GM23338 (cell line): ENCODE data around the gene ESPNL. TPM values are rescaled to one million over a fixed set of nuclear protein-coding genes. Genes with fewer than 3 reads are reported as not detected.

Experiments used
- ATAC-seq: fragments of 200-7000 bp; cut with Tn5 transposase; 3 replicates; pipeline ENCODE4 v1.9.1; 2020
- DNase-seq: peaks from one replicate; pipeline ENCODE4 v3.0.0-alpha.2; 2015; ENCODE audit warnings: low spot score
- H2AFZ ChIP-seq: fragments of 200-600 bp; sonication (generic); 2 replicates; pipeline ENCODE4 v1.8.0; 2016; ENCODE audit warnings: antibody characterized with exemption, mild to moderate bottlenecking, moderate library complexity
- H3F3A ChIP-seq: fragments of 200-600 bp; sonication (generic); replicated peaks from 2 replicates; pipeline ENCODE4 v1.8.0; 2017; ENCODE audit warnings: antibody characterized with exemption, mixed run types, low read depth
- H3K27ac ChIP-seq: fragments of 200-600 bp; sonication (generic); 2 replicates; pipeline ENCODE4 v1.6.1; 2016; ENCODE audit warnings: low read depth
- H3K27me3 ChIP-seq: fragments of 200-600 bp; sonication (generic); 2 replicates; pipeline ENCODE4 v1.8.0; 2016; ENCODE audit warnings: mild to moderate bottlenecking, mixed run types, moderate library complexity; ENCODE audit not compliant: insufficient read depth
- H3K36me3 ChIP-seq: fragments of 200-600 bp; sonication (generic); 2 replicates; pipeline ENCODE4 v1.8.0; 2016; ENCODE audit warnings: mild to moderate bottlenecking; ENCODE audit not compliant: insufficient read depth
- H3K4me1 ChIP-seq: fragments of 200-600 bp; sonication (generic); 2 replicates; pipeline ENCODE4 v1.8.0; 2016; ENCODE audit warnings: mild to moderate bottlenecking, moderate library complexity; ENCODE audit not compliant: insufficient read depth
- H3K4me2 ChIP-seq: fragments of 200-600 bp; sonication (generic); 2 replicates; pipeline ENCODE4 v1.7.1; 2017; ENCODE audit warnings: mixed run types
- H3K4me3 ChIP-seq: fragments of 200-600 bp; sonication (generic); 2 replicates; pipeline ENCODE4 v1.6.1; 2016; ENCODE audit warnings: mixed run types
- H3K79me2 ChIP-seq: fragments of 200-600 bp; sonication (generic); replicated peaks from 2 replicates; pipeline ENCODE4 v1.8.0; 2017; ENCODE audit warnings: mild to moderate bottlenecking; ENCODE audit not compliant: insufficient read depth
- H3K9me2 ChIP-seq: fragments of 200-600 bp; sonication (generic); 2 replicates; pipeline ENCODE4 v1.8.0; 2017; ENCODE audit not compliant: insufficient read depth
- H4K20me1 ChIP-seq: fragments of 200-600 bp; sonication (generic); replicated peaks from 2 replicates; pipeline ENCODE4 v1.8.0; 2017; ENCODE audit warnings: mild to moderate bottlenecking; ENCODE audit not compliant: insufficient read depth
- H3K27ac Mint-ChIP-seq: 2 replicates; pipeline ENCODE4 v1.8.0; 2020; ENCODE audit warnings: inconsistent platforms, mild to moderate bottlenecking, moderate library complexity, mixed read lengths
- H3K27me3 Mint-ChIP-seq: 3 replicates; pipeline ENCODE4 v1.8.0; 2022; ENCODE audit warnings: low read depth, mild to moderate bottlenecking, moderate library complexity, mixed read lengths, inconsistent platforms; ENCODE audit not compliant: insufficient read depth, poor library complexity
- H3K36me3 Mint-ChIP-seq: 3 replicates; pipeline ENCODE4 v1.8.0; 2021; ENCODE audit warnings: low read depth, mild to moderate bottlenecking, inconsistent platforms, moderate library complexity, mixed read lengths
- H3K4me1 Mint-ChIP-seq: 3 replicates; pipeline ENCODE4 v1.8.0; 2020; ENCODE audit warnings: mild to moderate bottlenecking, inconsistent platforms, mixed read lengths
- H3K4me3 Mint-ChIP-seq: 3 replicates; pipeline ENCODE4 v1.8.0; 2021; ENCODE audit warnings: moderate library complexity, mild to moderate bottlenecking, inconsistent platforms, mixed read lengths
- H3K9me3 Mint-ChIP-seq: 3 replicates; pipeline ENCODE4 v1.8.0; 2020; ENCODE audit warnings: moderate library complexity, mild to moderate bottlenecking, inconsistent platforms, mixed read lengths
- CREB1 ChIP-seq: fragments of 250-450 bp; sonication (Bioruptor Pico); IDR thresholded peaks from 2 replicates; pipeline ENCODE4 v1.5.0; 2020; ENCODE audit warnings: low read depth, mild to moderate bottlenecking, moderate library complexity
- EZH2phosphoT487 ChIP-seq: fragments of 200-600 bp; sonication (generic); IDR thresholded peaks from one replicate; pipeline ENCODE4 v1.8.1; 2018; ENCODE audit warnings: antibody characterized with exemption; ENCODE audit not compliant: unreplicated experiment
- JUNB ChIP-seq: IDR thresholded peaks from one replicate; pipeline ENCODE4 v1.6.1; 2016; ENCODE audit warnings: antibody characterized with exemption; ENCODE audit not compliant: unreplicated experiment
- NANOG ChIP-seq: IDR thresholded peaks from 2 replicates; pipeline ENCODE4 v1.6.1; 2016; ENCODE audit warnings: antibody characterized with exemption, borderline replicate concordance
- REST ChIP-seq: IDR thresholded peaks from one replicate; pipeline ENCODE4 v1.6.1; 2018; ENCODE audit warnings: antibody characterized with exemption; ENCODE audit not compliant: unreplicated experiment
- ZNF331 ChIP-seq: fragments of 250-450 bp; sonication (Bioruptor Pico); IDR thresholded peaks from 2 replicates; pipeline ENCODE4 v1.5.0; 2020; ENCODE audit warnings: low read depth, mild to moderate bottlenecking, moderate library complexity
- polyA plus RNA-seq: library from polyadenylated mRNA; unstranded; fragments of >200 nt; fragmentation: Nextera tagmentation; extraction: Ambion mirVana; gene quantifications from 2 replicates; pipeline ENCODE4 v1.2.1, GENCODE V29; 2016
- total RNA-seq: library from RNA; depleted of rRNA; stranded (reverse); fragments of >200 nt; shearing (Covaris generic); gene quantifications from 2 replicates; pipeline ENCODE4 v1.2.3, GENCODE V29; 2014
- TF ChIP-seq, protein P1 (sequence below), 2 experiments: fragments of 200-600 bp in 1 of 2; sonication (generic) in 1 of 2; conservative IDR thresholded peaks; 2 replicates each; pipeline versions ENCODE4 v1.5.1 to v1.6.1; 2016 to 2017; ENCODE audit warnings: antibody characterized with exemption in 2 of 2, low read depth in 2 of 2, mild to moderate bottlenecking in 2 of 2, moderate library complexity in 1 of 2
- TF ChIP-seq, protein P2 (sequence below): fragments of 250-450 bp; sonication (Bioruptor Pico); IDR thresholded peaks from 2 replicates; pipeline ENCODE4 v1.5.0; 2020; ENCODE audit warnings: mild to moderate bottlenecking, moderate library complexity

The ESPNL gene
- total and polyA plus RNA-seq, 2 experiments from 2014 or later, result 0.44 to 3.1 TPM

- Histone ChIP-seq H3K4me2 (no peak overlapping the region), H3K27ac (no peak overlapping the region), H3K4me3 (no peak overlapping the region), H3K79me2 (no peaks in the 10 kb centered on the region), H3K36me3 (peaks cover 54% of the 10 kb centered on the region), H3K27me3 (no peaks in the 10 kb centered on the region), H3K4me1 (no peaks in the 10 kb centered on the region), H2AFZ (no peak overlapping the region), H3K9me2 (no peaks in the 10 kb centered on the region), H4K20me1 (peaks cover 3% of the 10 kb centered on the region), H3F3A (no peaks in the 10 kb centered on the region)
- no peaks in the 10 kb centered on the region for H3K9me3 Mint-ChIP-seq
- H3K27me3 Mint-ChIP-seq, result peaks cover 1% of the 10 kb centered on the region
- H3K4me3 Mint-ChIP-seq, result no peak overlapping the region
- no peak for TF ChIP-seq CREB1
- no peak for TF ChIP-seq JUNB
- TF ChIP-seq, protein P1, sequence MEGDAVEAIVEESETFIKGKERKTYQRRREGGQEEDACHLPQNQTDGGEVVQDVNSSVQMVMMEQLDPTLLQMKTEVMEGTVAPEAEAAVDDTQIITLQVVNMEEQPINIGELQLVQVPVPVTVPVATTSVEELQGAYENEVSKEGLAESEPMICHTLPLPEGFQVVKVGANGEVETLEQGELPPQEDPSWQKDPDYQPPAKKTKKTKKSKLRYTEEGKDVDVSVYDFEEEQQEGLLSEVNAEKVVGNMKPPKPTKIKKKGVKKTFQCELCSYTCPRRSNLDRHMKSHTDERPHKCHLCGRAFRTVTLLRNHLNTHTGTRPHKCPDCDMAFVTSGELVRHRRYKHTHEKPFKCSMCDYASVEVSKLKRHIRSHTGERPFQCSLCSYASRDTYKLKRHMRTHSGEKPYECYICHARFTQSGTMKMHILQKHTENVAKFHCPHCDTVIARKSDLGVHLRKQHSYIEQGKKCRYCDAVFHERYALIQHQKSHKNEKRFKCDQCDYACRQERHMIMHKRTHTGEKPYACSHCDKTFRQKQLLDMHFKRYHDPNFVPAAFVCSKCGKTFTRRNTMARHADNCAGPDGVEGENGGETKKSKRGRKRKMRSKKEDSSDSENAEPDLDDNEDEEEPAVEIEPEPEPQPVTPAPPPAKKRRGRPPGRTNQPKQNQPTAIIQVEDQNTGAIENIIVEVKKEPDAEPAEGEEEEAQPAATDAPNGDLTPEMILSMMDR (conservative IDR thresholded peaks at IDR 0.05; ENCODE audit: low read depth in 2 of 2), result no peak
- TF ChIP-seq, protein P2, sequence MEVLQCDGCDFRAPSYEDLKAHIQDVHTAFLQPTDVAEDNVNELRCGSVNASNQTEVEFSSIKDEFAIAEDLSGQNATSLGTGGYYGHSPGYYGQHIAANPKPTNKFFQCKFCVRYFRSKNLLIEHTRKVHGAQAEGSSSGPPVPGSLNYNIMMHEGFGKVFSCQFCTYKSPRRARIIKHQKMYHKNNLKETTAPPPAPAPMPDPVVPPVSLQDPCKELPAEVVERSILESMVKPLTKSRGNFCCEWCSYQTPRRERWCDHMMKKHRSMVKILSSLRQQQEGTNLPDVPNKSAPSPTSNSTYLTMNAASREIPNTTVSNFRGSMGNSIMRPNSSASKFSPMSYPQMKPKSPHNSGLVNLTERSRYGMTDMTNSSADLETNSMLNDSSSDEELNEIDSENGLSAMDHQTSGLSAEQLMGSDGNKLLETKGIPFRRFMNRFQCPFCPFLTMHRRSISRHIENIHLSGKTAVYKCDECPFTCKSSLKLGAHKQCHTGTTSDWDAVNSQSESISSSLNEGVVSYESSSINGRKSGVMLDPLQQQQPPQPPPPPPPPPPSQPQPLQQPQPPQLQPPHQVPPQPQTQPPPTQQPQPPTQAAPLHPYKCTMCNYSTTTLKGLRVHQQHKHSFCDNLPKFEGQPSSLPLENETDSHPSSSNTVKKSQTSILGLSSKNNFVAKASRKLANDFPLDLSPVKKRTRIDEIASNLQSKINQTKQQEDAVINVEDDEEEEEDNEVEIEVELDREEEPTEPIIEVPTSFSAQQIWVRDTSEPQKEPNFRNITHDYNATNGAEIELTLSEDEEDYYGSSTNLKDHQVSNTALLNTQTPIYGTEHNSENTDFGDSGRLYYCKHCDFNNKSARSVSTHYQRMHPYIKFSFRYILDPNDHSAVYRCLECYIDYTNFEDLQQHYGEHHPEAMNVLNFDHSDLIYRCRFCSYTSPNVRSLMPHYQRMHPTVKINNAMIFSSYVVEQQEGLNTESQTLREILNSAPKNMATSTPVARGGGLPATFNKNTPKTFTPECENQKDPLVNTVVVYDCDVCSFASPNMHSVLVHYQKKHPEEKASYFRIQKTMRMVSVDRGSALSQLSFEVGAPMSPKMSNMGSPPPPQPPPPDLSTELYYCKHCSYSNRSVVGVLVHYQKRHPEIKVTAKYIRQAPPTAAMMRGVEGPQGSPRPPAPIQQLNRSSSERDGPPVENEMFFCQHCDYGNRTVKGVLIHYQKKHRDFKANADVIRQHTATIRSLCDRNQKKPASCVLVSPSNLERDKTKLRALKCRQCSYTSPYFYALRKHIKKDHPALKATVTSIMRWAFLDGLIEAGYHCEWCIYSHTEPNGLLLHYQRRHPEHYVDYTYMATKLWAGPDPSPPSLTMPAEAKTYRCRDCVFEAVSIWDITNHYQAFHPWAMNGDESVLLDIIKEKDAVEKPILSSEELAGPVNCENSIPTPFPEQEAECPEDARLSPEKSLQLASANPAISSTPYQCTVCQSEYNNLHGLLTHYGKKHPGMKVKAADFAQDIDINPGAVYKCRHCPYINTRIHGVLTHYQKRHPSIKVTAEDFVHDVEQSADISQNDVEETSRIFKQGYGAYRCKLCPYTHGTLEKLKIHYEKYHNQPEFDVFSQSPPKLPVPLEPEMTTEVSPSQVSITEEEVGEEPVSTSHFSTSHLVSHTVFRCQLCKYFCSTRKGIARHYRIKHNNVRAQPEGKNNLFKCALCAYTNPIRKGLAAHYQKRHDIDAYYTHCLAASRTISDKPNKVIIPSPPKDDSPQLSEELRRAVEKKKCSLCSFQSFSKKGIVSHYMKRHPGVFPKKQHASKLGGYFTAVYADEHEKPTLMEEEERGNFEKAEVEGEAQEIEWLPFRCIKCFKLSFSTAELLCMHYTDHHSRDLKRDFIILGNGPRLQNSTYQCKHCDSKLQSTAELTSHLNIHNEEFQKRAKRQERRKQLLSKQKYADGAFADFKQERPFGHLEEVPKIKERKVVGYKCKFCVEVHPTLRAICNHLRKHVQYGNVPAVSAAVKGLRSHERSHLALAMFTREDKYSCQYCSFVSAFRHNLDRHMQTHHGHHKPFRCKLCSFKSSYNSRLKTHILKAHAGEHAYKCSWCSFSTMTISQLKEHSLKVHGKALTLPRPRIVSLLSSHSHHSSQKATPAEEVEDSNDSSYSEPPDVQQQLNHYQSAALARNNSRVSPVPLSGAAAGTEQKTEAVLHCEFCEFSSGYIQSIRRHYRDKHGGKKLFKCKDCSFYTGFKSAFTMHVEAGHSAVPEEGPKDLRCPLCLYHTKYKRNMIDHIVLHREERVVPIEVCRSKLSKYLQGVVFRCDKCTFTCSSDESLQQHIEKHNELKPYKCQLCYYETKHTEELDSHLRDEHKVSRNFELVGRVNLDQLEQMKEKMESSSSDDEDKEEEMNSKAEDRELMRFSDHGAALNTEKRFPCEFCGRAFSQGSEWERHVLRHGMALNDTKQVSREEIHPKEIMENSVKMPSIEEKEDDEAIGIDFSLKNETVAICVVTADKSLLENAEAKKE, result no peak
- no peak for TF ChIP-seq ZNF331
- TF ChIP-seq EZH2phosphoT487, result no peak
- TF ChIP-seq REST, result no peak
- TF ChIP-seq NANOG, result no peak
- no peaks in the 10 kb centered on the region for H3K4me1 Mint-ChIP-seq
- peaks cover 80% of the 10 kb centered on the region for H3K36me3 Mint-ChIP-seq
- DNase-seq (no peak), ATAC-seq (no peak)
- no peak overlapping the region for H3K27ac Mint-ChIP-seq
These were observed 80.4 kb downstream of the ESPNL start for GRCh38 chr2:238180554-238180953.
